MG63 (cell line): Measurements from ENCODE around the gene KCTD1. TPM values are rescaled to one million over a fixed set of nuclear protein-coding genes. Genes with fewer than 3 reads are reported as not detected.
A peak's percentile ranks its signal among the peaks of the same experiment; 100 is the strongest.

Experiments used
- DNase-seq: peaks from one replicate; pipeline ENCODE4 v3.0.0-alpha.2; 2020
- H3K27me3 ChIP-seq: fragments of 250-450 bp; sonication (Bioruptor Pico); 2 replicates; pipeline ENCODE4 v1.5.1; 2020; ENCODE audit warnings: mild to moderate bottlenecking, moderate library complexity
- H3K36me3 ChIP-seq: fragments of 250-450 bp; sonication (Bioruptor Pico); 2 replicates; pipeline ENCODE4 v1.5.1; 2020; ENCODE audit warnings: mild to moderate bottlenecking, moderate library complexity
- H3K4me3 ChIP-seq: fragments of 250-450 bp; sonication (Bioruptor Pico); 2 replicates; pipeline ENCODE4 v1.5.1; 2020; ENCODE audit warnings: mild to moderate bottlenecking, moderate library complexity
- H3K9me3 ChIP-seq: fragments of 250-450 bp; sonication (Bioruptor Pico); 2 replicates; pipeline ENCODE4 v1.5.1; 2020; ENCODE audit warnings: mild to moderate bottlenecking, moderate library complexity
- total RNA-seq: library from RNA; depleted of rRNA; stranded (reverse); fragments of >200 nt; shearing (Covaris generic); gene quantifications from 2 replicates; pipeline ENCODE4 v1.2.3, GENCODE V29; 2014; ENCODE audit warnings: low replicate concordance; rRNA removed

Gene KCTD1
- 10.6 and 14.5 TPM in 2 replicates for total RNA-seq

GRCh38 chr18:26548415-26549262, at the start of gene KCTD1:
Gene KCTD1 (minus strand): TSS chr18:26548553. CDS start chr18:26548536, 17 bp downstream.
- Histone ChIP-seq H3K9me3 (no peaks in the 10 kb centered on the region), H3K27me3 (no peaks in the 10 kb centered on the region), H3K4me3 (peak within 1 kb of the TSS; percentile 55), H3K36me3 (peaks cover 4% of the 10 kb centered on the region)
- peak; percentile 81 for DNase-seq

GRCh38 chr18:26593365-26594320, 45.3 kb upstream of the KCTD1 start:
- no peaks in the 10 kb centered on the region for H3K36me3 ChIP-seq
- DNase-seq: no peak
- no peak overlapping the region for H3K4me3 ChIP-seq
- no peaks in the 10 kb centered on the region for H3K27me3 ChIP-seq
- no peaks in the 10 kb centered on the region; the same call in 1 of the 2 replicates for H3K9me3 ChIP-seq

- DNase-seq: no peak
- no peak overlapping the region for H3K4me3 ChIP-seq
- H3K27me3 ChIP-seq: no peaks in the 10 kb centered on the region
- H3K36me3 ChIP-seq: no peaks in the 10 kb centered on the region
- H3K9me3 ChIP-seq: peaks cover 4% of the 10 kb centered on the region; the same call in 1 of the 2 replicates
Measured at GRCh38 chr18:26584745-26585144, 36.4 kb upstream of the KCTD1 start.

GRCh38 chr18:26579941-26580618, 31.7 kb upstream of the KCTD1 start:
- H3K27me3 ChIP-seq: no peaks in the 10 kb centered on the region
- H3K4me3 ChIP-seq: no peak overlapping the region
- DNase-seq: peak; percentile 60
- no peaks in the 10 kb centered on the region for H3K36me3 ChIP-seq
- no peaks in the 10 kb centered on the region for H3K9me3 ChIP-seq

GRCh38 chr18:26575865-26576217, 27.5 kb upstream of the KCTD1 start:
- DNase-seq: no peak
- H3K36me3 ChIP-seq: no peaks in the 10 kb centered on the region
- no peaks in the 10 kb centered on the region for H3K9me3 ChIP-seq
- peak overlapping the region; percentile 43 for H3K4me3 ChIP-seq
- no peaks in the 10 kb centered on the region for H3K27me3 ChIP-seq

- Histone ChIP-seq H3K27me3 (no peaks in the 10 kb centered on the region), H3K4me3 (peak overlapping the region; percentile 43), H3K36me3 (no peaks in the 10 kb centered on the region), H3K9me3 (no peaks in the 10 kb centered on the region)
- DNase-seq: peak; percentile 79
Measured at GRCh38 chr18:26574958-26575864, 26.9 kb upstream of the KCTD1 start.

- H3K9me3 ChIP-seq: no peaks in the 10 kb centered on the region
- DNase-seq: no peak
- no peaks in the 10 kb centered on the region for H3K27me3 ChIP-seq
- H3K36me3 ChIP-seq: no peaks in the 10 kb centered on the region
- H3K4me3 ChIP-seq: no peak overlapping the region
Measured at GRCh38 chr18:26568926-26569665, 20.7 kb upstream of the KCTD1 start.

- DNase-seq: no peak
- no peaks in the 10 kb centered on the region for H3K36me3 ChIP-seq
- H3K4me3 ChIP-seq: no peak overlapping the region
- H3K27me3 ChIP-seq: no peaks in the 10 kb centered on the region
- no peaks in the 10 kb centered on the region for H3K9me3 ChIP-seq
Measured at GRCh38 chr18:26568513-26568912, 20.2 kb upstream of the KCTD1 start.

- no peaks in the 10 kb centered on the region for H3K9me3 ChIP-seq
- no peaks in the 10 kb centered on the region for H3K27me3 ChIP-seq
- no peak for DNase-seq
- no peak overlapping the region for H3K4me3 ChIP-seq
- H3K36me3 ChIP-seq: no peaks in the 10 kb centered on the region
Measured at GRCh38 chr18:26566874-26567555, 18.7 kb upstream of the KCTD1 start.

GRCh38 chr18:26565514-26565913, 17.2 kb upstream of the KCTD1 start:
- Histone ChIP-seq H3K36me3 (no peaks in the 10 kb centered on the region), H3K27me3 (no peaks in the 10 kb centered on the region), H3K9me3 (no peaks in the 10 kb centered on the region), H3K4me3 (no peak overlapping the region)
- no peak for DNase-seq

GRCh38 chr18:26563024-26563423, 14.7 kb upstream of the KCTD1 start:
- H3K9me3 ChIP-seq: no peaks in the 10 kb centered on the region
- H3K27me3 ChIP-seq: no peaks in the 10 kb centered on the region
- no peak for DNase-seq
- H3K4me3 ChIP-seq: no peak overlapping the region
- no peaks in the 10 kb centered on the region for H3K36me3 ChIP-seq

- Histone ChIP-seq H3K27me3 (no peaks in the 10 kb centered on the region), H3K4me3 (no peak overlapping the region), H3K36me3 (no peaks in the 10 kb centered on the region), H3K9me3 (no peaks in the 10 kb centered on the region)
- no peak for DNase-seq
Measured at GRCh38 chr18:26562568-26562967, 14.2 kb upstream of the KCTD1 start.

GRCh38 chr18:26561769-26562168, 13.4 kb upstream of the KCTD1 start:
- H3K36me3 ChIP-seq: no peaks in the 10 kb centered on the region
- DNase-seq: no peak
- no peaks in the 10 kb centered on the region for H3K9me3 ChIP-seq
- H3K27me3 ChIP-seq: no peaks in the 10 kb centered on the region
- no peak overlapping the region for H3K4me3 ChIP-seq

- no peak for DNase-seq
- Histone ChIP-seq H3K4me3 (no peak overlapping the region), H3K9me3 (no peaks in the 10 kb centered on the region), H3K27me3 (no peaks in the 10 kb centered on the region), H3K36me3 (no peaks in the 10 kb centered on the region)
Measured at GRCh38 chr18:26556573-26556972, 8.2 kb upstream of the KCTD1 start.
